Measurements from ENCODE around the gene CKM. TPM values are rescaled to one million over a fixed set of nuclear protein-coding genes. Genes with fewer than 3 reads are reported as not detected.
"Not testable (repeated sequence)": the region's sequence is repeated elsewhere in the genome, so short reads cannot be mapped to it uniquely, and the experiment has no call there.

The CKM gene
- total RNA-seq, 1 donor from 2014 or later: not detected

- H3K9me3 Mint-ChIP-seq: no peaks in the 10 kb centered on the region
- H3K27me3 Mint-ChIP-seq (ENCODE audit: low read depth): peaks cover 47% of the 10 kb centered on the region
Observed at GRCh38 chr19:45315304-45315703, 7.4 kb downstream of the CKM start.

GRCh38 chr19:45314708-45315245 is 7.9 kb downstream of the CKM start:
- Mint-ChIP-seq H3K9me3 (no peaks in the 10 kb centered on the region), H3K27me3 (ENCODE audit: low read depth) (peaks cover 47% of the 10 kb centered on the region), H3K4me3 (no peak overlapping the region), H3K4me1 (peaks cover 6% of the 10 kb centered on the region), H3K27ac (ENCODE audit: unreplicated experiment) (no peak overlapping the region), H3K36me3 (ENCODE audit: low read depth) (no peaks in the 10 kb centered on the region)
- DNase-seq (ENCODE audit: low read depth, low spot score): no peak
- no peak for TF ChIP-seq CTCF (conservative IDR thresholded peaks at IDR 0.05)

More at GRCh38 chr19:45315304-45315703, 7.4 kb downstream of the CKM start:
- Mint-ChIP-seq H3K4me3 (no peak overlapping the region), H3K4me1 (peaks cover 6% of the 10 kb centered on the region), H3K36me3 (ENCODE audit: low read depth) (no peaks in the 10 kb centered on the region), H3K27ac (ENCODE audit: unreplicated experiment) (no peak overlapping the region)
- TF ChIP-seq CTCF (conservative IDR thresholded peaks at IDR 0.05): no peak
- DNase-seq (ENCODE audit: low read depth, low spot score): no peak

DNA sequence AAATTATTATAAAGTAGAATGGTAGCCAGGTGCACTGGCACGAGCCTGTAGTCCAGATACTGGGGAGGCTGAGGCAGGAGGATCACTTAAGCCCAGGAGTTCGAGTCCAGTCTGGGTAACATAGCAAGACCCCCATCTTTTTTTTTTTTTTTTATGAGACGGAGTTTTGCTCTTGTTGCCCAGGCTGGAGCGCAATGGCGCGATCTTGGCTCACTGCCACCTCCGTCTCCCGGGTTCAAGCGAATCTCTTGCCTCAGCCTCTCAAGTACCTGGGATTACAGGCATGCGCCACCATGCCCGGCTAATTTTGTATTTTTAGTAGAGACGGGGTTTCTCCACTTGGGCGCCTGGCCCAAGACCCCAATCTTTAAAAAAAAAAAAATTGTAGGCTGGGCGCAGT is 10.4 kb downstream of the CKM start:
- H3K9me3 Mint-ChIP-seq; H3K4me1 Mint-ChIP-seq; H3K4me3 Mint-ChIP-seq; H3K27ac Mint-ChIP-seq (ENCODE audit: unreplicated experiment); H3K36me3 Mint-ChIP-seq (ENCODE audit: low read depth); DNase-seq (ENCODE audit: low read depth, low spot score): not testable (repeated sequence)
- peaks cover 34% of the 10 kb centered on the region for H3K27me3 Mint-ChIP-seq (ENCODE audit: low read depth)

DNA sequence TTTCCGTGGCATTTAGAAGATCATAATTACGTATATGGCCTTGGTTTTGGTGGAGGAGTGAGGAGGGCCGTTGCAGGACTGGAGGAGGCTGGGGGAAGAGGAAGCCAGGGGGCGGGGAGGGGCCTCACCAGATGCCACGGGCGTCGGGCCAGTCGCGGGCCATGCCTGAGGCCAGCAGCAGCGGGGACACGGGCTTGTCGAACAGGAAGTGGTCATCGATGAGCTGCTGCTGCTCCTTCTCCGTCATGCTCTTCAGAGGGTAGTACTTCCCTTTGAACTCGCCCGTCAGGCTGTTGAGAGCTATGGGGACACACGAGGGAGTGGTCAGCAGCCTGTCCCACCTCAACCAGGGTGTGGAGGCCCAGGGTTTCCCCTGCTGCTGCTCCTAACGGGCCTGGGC is 11.1 kb downstream of the CKM start:
- H3K36me3 Mint-ChIP-seq (ENCODE audit: low read depth): no peaks in the 10 kb centered on the region
- DNase-seq (ENCODE audit: low read depth, low spot score): no peak
- H3K27ac Mint-ChIP-seq (ENCODE audit: unreplicated experiment): no peak overlapping the region
- no peaks in the 10 kb centered on the region for H3K9me3 Mint-ChIP-seq
- no peak for TF ChIP-seq CTCF (conservative IDR thresholded peaks at IDR 0.05)
- H3K4me1 Mint-ChIP-seq: no peaks in the 10 kb centered on the region
- peaks cover 29% of the 10 kb centered on the region for H3K27me3 Mint-ChIP-seq (ENCODE audit: low read depth)
- H3K4me3 Mint-ChIP-seq: no peak overlapping the region

DNA sequence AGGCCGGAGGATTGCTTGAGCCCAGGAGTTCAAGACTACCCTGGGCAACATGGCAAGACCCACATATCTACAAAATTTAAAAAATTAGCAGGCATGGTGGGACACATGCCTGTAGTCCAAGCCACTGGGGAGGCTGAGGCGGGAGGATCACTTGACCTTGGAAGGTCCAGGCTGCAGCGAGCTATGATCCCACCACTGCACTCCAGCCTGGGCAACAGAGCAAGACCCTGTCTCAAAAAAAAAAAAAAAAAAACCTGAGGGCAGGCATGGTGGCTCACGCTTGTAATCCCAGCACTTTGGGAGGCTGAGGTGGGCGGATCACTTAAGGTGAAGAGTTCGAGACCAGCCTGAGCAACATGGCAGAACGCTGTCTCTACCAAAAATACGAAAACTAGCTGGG is 13.4 kb downstream of the CKM start:
- not testable (repeated sequence) for H3K4me1 Mint-ChIP-seq; H3K4me3 Mint-ChIP-seq; H3K36me3 Mint-ChIP-seq (ENCODE audit: low read depth); DNase-seq (ENCODE audit: low read depth, low spot score); H3K27ac Mint-ChIP-seq (ENCODE audit: unreplicated experiment); H3K9me3 Mint-ChIP-seq
- peaks cover 27% of the 10 kb centered on the region for H3K27me3 Mint-ChIP-seq (ENCODE audit: low read depth)

DNA sequence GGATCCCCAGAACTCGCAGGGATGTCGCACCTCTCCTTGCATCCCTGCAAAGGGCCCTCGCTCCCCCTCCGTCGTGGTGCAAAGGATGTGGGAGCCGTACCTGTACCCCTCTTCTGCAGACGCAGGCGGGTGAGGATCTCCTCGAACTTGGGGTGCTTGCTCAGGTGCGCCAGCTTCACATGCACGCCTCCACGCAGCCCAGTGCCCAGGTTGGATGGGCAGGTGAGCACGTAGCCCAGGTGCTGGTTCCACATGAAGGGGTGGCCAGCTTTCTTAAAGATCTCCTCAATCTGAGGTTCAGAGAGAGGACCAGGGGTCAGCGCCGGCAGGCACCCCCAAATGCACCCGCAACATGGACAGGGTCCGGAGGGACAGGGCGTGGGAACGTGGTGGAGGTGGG is 15.3 kb downstream of the CKM start:
- no peak for DNase-seq (ENCODE audit: low read depth, low spot score)
- TF ChIP-seq CTCF (conservative IDR thresholded peaks at IDR 0.05): no peak
- Mint-ChIP-seq H3K4me1 (no peaks in the 10 kb centered on the region), H3K9me3 (no peaks in the 10 kb centered on the region), H3K4me3 (no peak overlapping the region), H3K36me3 (ENCODE audit: low read depth) (no peaks in the 10 kb centered on the region), H3K27me3 (ENCODE audit: low read depth) (peaks cover 13% of the 10 kb centered on the region), H3K27ac (ENCODE audit: unreplicated experiment) (no peak overlapping the region)
